Karpas-422 (cell line): ENCODE measurements around the gene PRR15. TPM values are rescaled to one million over a fixed set of nuclear protein-coding genes. Genes with fewer than 3 reads are reported as not detected.

ENCODE experiments used
- DNase-seq: peaks from one replicate; pipeline ENCODE4 v3.0.0-alpha.2; 2015
- H2AFZ ChIP-seq: fragments of 200-600 bp; sonication (generic); 2 replicates; pipeline ENCODE4 v1.6.1; 2014; ENCODE audit warnings: antibody characterized with exemption, low read length, mixed read lengths
- H3K27ac ChIP-seq: fragments of 200-600 bp; sonication (generic); 2 replicates; pipeline ENCODE4 v1.5.1; 2014; ENCODE audit warnings: mild to moderate bottlenecking, low read length, moderate library complexity
- H3K27me3 ChIP-seq: fragments of 200-600 bp; sonication (generic); 2 replicates; pipeline ENCODE4 v1.6.1; 2014; ENCODE audit warnings: low read length, mixed read lengths
- H3K36me3 ChIP-seq: fragments of 200-600 bp; sonication (generic); 2 replicates; pipeline ENCODE4 v1.6.1; 2014; ENCODE audit warnings: low read length, mixed read lengths; ENCODE audit not compliant: insufficient read depth
- H3K4me1 ChIP-seq: fragments of 200-600 bp; sonication (generic); 2 replicates; pipeline ENCODE4 v1.6.1; 2014; ENCODE audit warnings: mild to moderate bottlenecking, low read length, mixed read lengths
- H3K4me2 ChIP-seq: fragments of 200-600 bp; sonication (generic); 2 replicates; pipeline ENCODE4 v1.6.1; 2014; ENCODE audit warnings: low read length, low read depth, mild to moderate bottlenecking; ENCODE audit not compliant: poor library complexity, severe bottlenecking
- H3K4me3 ChIP-seq: fragments of 200-600 bp; sonication (generic); 2 replicates; pipeline ENCODE4 v1.5.1; 2014; ENCODE audit warnings: mild to moderate bottlenecking, antibody characterized with exemption, low read length, mixed read lengths
- H3K79me2 ChIP-seq: fragments of 200-600 bp; sonication (generic); 2 replicates; pipeline ENCODE4 v1.6.1; 2014; ENCODE audit warnings: mild to moderate bottlenecking, low read length, mixed read lengths
- H3K9ac ChIP-seq: fragments of 200-600 bp; sonication (generic); 2 replicates; pipeline ENCODE4 v1.6.0; 2014; ENCODE audit warnings: low read length
- H3K9me2 ChIP-seq: fragments of 200-600 bp; sonication (generic), shearing (Covaris generic); replicated peaks from 2 replicates; pipeline ENCODE4 v1.6.0; 2014; ENCODE audit warnings: mild to moderate bottlenecking, low read length, moderate library complexity; ENCODE audit not compliant: insufficient read depth
- H3K9me3 ChIP-seq: fragments of 300-700, 200-600 bp; sonication (generic); 2 replicates; pipeline ENCODE4 v1.6.1; 2014; ENCODE audit warnings: low read length, mixed read lengths
- H4K20me1 ChIP-seq: fragments of 200-600 bp; sonication (generic); 2 replicates; pipeline ENCODE4 v1.6.1; 2014; ENCODE audit warnings: mild to moderate bottlenecking, antibody characterized with exemption, low read length, low read depth; ENCODE audit not compliant: insufficient read depth
- total RNA-seq: library from RNA; depleted of rRNA; stranded (reverse); fragments of >200 nt; shearing (Covaris generic); gene quantifications from 2 replicates; pipeline ENCODE4 v1.2.3, GENCODE V29; 2014; ENCODE audit warnings: low replicate concordance

Gene PRR15
- total RNA-seq, 1 experiment from 2014 or later: not detected

GRCh38 chr7:29598137-29598536, 34.5 kb downstream of the PRR15 start:
- H3K9me2 ChIP-seq: no peaks in the 10 kb centered on the region
- H3K27me3 ChIP-seq: no peaks in the 10 kb centered on the region
- no peak for DNase-seq
- H3K9me3 ChIP-seq: no peaks in the 10 kb centered on the region
- H2AFZ ChIP-seq: no peak overlapping the region
- no peaks in the 10 kb centered on the region for H3K4me1 ChIP-seq
- H3K27ac ChIP-seq: no peak overlapping the region
- no peaks in the 10 kb centered on the region for H4K20me1 ChIP-seq
- no peak overlapping the region for H3K4me3 ChIP-seq
- no peaks in the 10 kb centered on the region for H3K79me2 ChIP-seq
- H3K36me3 ChIP-seq: no peaks in the 10 kb centered on the region
- no peak overlapping the region for H3K4me2 ChIP-seq
- H3K9ac ChIP-seq: no peak overlapping the region

- Histone ChIP-seq H3K9me3 (no peaks in the 10 kb centered on the region), H3K27ac (no peak overlapping the region), H2AFZ (no peak overlapping the region), H3K36me3 (no peaks in the 10 kb centered on the region), H3K9ac (no peak overlapping the region), H3K4me2 (no peak overlapping the region), H4K20me1 (no peaks in the 10 kb centered on the region), H3K9me2 (no peaks in the 10 kb centered on the region), H3K27me3 (no peaks in the 10 kb centered on the region), H3K4me3 (no peak overlapping the region), H3K4me1 (no peaks in the 10 kb centered on the region), H3K79me2 (no peaks in the 10 kb centered on the region)
- DNase-seq: peak; percentile 16
Observed at GRCh38 chr7:29598613-29599012, 35.0 kb downstream of the PRR15 start.

- Histone ChIP-seq H3K9me2 (no peaks in the 10 kb centered on the region), H3K9me3 (no peaks in the 10 kb centered on the region), H3K27ac (no peak overlapping the region), H3K4me2 (no peak overlapping the region), H3K9ac (no peak overlapping the region), H3K79me2 (no peaks in the 10 kb centered on the region), H2AFZ (no peak overlapping the region), H3K4me1 (no peaks in the 10 kb centered on the region), H4K20me1 (no peaks in the 10 kb centered on the region), H3K36me3 (no peaks in the 10 kb centered on the region), H3K4me3 (no peak overlapping the region), H3K27me3 (no peaks in the 10 kb centered on the region)
- DNase-seq: no peak
Observed at GRCh38 chr7:29599026-29599425, 35.4 kb downstream of the PRR15 start.

GRCh38 chr7:29600661-29601060, 37.0 kb downstream of the PRR15 start:
- Histone ChIP-seq H3K9me2 (no peaks in the 10 kb centered on the region), H3K9ac (no peak overlapping the region), H3K9me3 (no peaks in the 10 kb centered on the region), H3K27me3 (no peaks in the 10 kb centered on the region), H3K4me2 (no peak overlapping the region), H2AFZ (no peak overlapping the region), H3K4me3 (no peak overlapping the region), H3K27ac (no peak overlapping the region), H4K20me1 (no peaks in the 10 kb centered on the region), H3K79me2 (no peaks in the 10 kb centered on the region), H3K4me1 (no peaks in the 10 kb centered on the region), H3K36me3 (no peaks in the 10 kb centered on the region)
- no peak for DNase-seq

GRCh38 chr7:29604052-29604451, 40.4 kb downstream of the PRR15 start:
- H3K27ac ChIP-seq: no peak overlapping the region
- no peak overlapping the region for H3K4me3 ChIP-seq
- no peak overlapping the region for H2AFZ ChIP-seq
- no peaks in the 10 kb centered on the region for H3K36me3 ChIP-seq
- no peaks in the 10 kb centered on the region for H3K79me2 ChIP-seq
- no peaks in the 10 kb centered on the region for H3K4me1 ChIP-seq
- no peaks in the 10 kb centered on the region for H3K9me3 ChIP-seq
- H3K27me3 ChIP-seq: no peaks in the 10 kb centered on the region
- H3K4me2 ChIP-seq: no peak overlapping the region
- DNase-seq: peak; percentile 10
- no peaks in the 10 kb centered on the region for H4K20me1 ChIP-seq
- no peak overlapping the region for H3K9ac ChIP-seq
- no peaks in the 10 kb centered on the region for H3K9me2 ChIP-seq

- Histone ChIP-seq H3K4me3 (no peak overlapping the region), H3K4me1 (no peaks in the 10 kb centered on the region), H4K20me1 (no peaks in the 10 kb centered on the region), H3K27me3 (no peaks in the 10 kb centered on the region), H3K9ac (no peak overlapping the region), H2AFZ (no peak overlapping the region), H3K27ac (no peak overlapping the region), H3K4me2 (no peak overlapping the region), H3K36me3 (no peaks in the 10 kb centered on the region), H3K79me2 (no peaks in the 10 kb centered on the region), H3K9me2 (no peaks in the 10 kb centered on the region), H3K9me3 (no peaks in the 10 kb centered on the region)
- DNase-seq: no peak
Observed at GRCh38 chr7:29604702-29605101, 41.1 kb downstream of the PRR15 start.

GRCh38 chr7:29605671-29606070, 42.0 kb downstream of the PRR15 start:
- H3K27ac ChIP-seq: no peak overlapping the region
- no peak overlapping the region for H3K4me2 ChIP-seq
- no peaks in the 10 kb centered on the region for H3K27me3 ChIP-seq
- H2AFZ ChIP-seq: no peak overlapping the region
- no peaks in the 10 kb centered on the region for H4K20me1 ChIP-seq
- no peak overlapping the region for H3K9ac ChIP-seq
- no peaks in the 10 kb centered on the region for H3K36me3 ChIP-seq
- no peaks in the 10 kb centered on the region for H3K9me3 ChIP-seq
- H3K79me2 ChIP-seq: no peaks in the 10 kb centered on the region
- no peak overlapping the region for H3K4me3 ChIP-seq
- no peaks in the 10 kb centered on the region for H3K9me2 ChIP-seq
- no peaks in the 10 kb centered on the region for H3K4me1 ChIP-seq
- DNase-seq: no peak

- H3K9me2 ChIP-seq: no peaks in the 10 kb centered on the region
- H3K27me3 ChIP-seq: no peaks in the 10 kb centered on the region
- H3K27ac ChIP-seq: no peak overlapping the region
- H3K9me3 ChIP-seq: no peaks in the 10 kb centered on the region
- no peak overlapping the region for H3K4me3 ChIP-seq
- H2AFZ ChIP-seq: no peak overlapping the region
- H4K20me1 ChIP-seq: no peaks in the 10 kb centered on the region
- H3K4me1 ChIP-seq: peaks cover 3% of the 10 kb centered on the region
- no peak overlapping the region for H3K4me2 ChIP-seq
- DNase-seq: no peak
- no peaks in the 10 kb centered on the region for H3K36me3 ChIP-seq
- H3K79me2 ChIP-seq: no peaks in the 10 kb centered on the region
- H3K9ac ChIP-seq: no peak overlapping the region
Observed at GRCh38 chr7:29606287-29606721, 42.7 kb downstream of the PRR15 start.

GRCh38 chr7:29606830-29607229, 43.2 kb downstream of the PRR15 start:
- peak; percentile 5 for DNase-seq
- Histone ChIP-seq H3K9me2 (no peaks in the 10 kb centered on the region), H3K4me2 (no peak overlapping the region), H3K27me3 (no peaks in the 10 kb centered on the region), H4K20me1 (no peaks in the 10 kb centered on the region), H3K36me3 (no peaks in the 10 kb centered on the region), H3K4me1 (peaks cover 4% of the 10 kb centered on the region), H3K27ac (no peak overlapping the region), H3K9ac (no peak overlapping the region), H2AFZ (no peak overlapping the region), H3K79me2 (no peaks in the 10 kb centered on the region), H3K4me3 (no peak overlapping the region), H3K9me3 (no peaks in the 10 kb centered on the region)
